Caco-2 (cell line): ENCODE results near the gene TBX21. TPM values are rescaled to one million over a fixed set of nuclear protein-coding genes. Genes with fewer than 3 reads are reported as not detected.
A peak's percentile ranks its signal among the peaks of the same experiment; 100 is the strongest.

Experiments used
- BruUV-seq: library from RNA; stranded (reverse); fragments of 400-500 nt; replicated peaks from 2 replicates; lab custom pipeline; 2021; lab: Mats Ljungman, UMichigan
- CTCF ChIA-PET: fragments of 300-600 bp; sonication (Branson Sonifier 250); formaldehyde crosslinking; loops from one replicate; lab custom pipeline; 2022; ENCODE audit warnings: antibody characterized with exemption; lab: Charles Lee
- POLR2A ChIA-PET: fragments of 300-600 bp; sonication (Branson Sonifier 250); formaldehyde crosslinking; loops from one replicate; lab custom pipeline; 2022; ENCODE audit warnings: antibody characterized with exemption; lab: Charles Lee
- DNase-seq, 2 experiments: peaks; one replicate each; pipeline versions ENCODE4 v3.0.0 to v3.0.0-alpha.2; 2020 to 2022
- H3K27me3 ChIP-seq: replicated peaks from 2 replicates; pipeline ENCODE4 v1.6.0; 2011; ENCODE audit warnings: low read length; ENCODE audit not compliant: control insufficient read depth, insufficient read depth
- H3K36me3 ChIP-seq: 2 replicates; pipeline ENCODE4 v1.5.1; 2011; ENCODE audit warnings: low read length; ENCODE audit not compliant: control insufficient read depth, insufficient read depth
- H3K4me1 ChIP-seq: fragments of 250-450 bp; sonication (Bioruptor Pico); 2 replicates; pipeline ENCODE4 v1.5.1; 2020; ENCODE audit warnings: mild to moderate bottlenecking
- H3K4me3 ChIP-seq: 2 replicates; pipeline ENCODE4 v1.5.1; 2011; ENCODE audit warnings: low read depth, mild to moderate bottlenecking, control low read depth, low read length
- H3K9me3 ChIP-seq: fragments of 250-450 bp; sonication (Bioruptor Pico); 2 replicates; pipeline ENCODE4 v1.5.1; 2020; ENCODE audit warnings: mild to moderate bottlenecking, moderate library complexity
- H3K27ac Mint-ChIP-seq: one replicate; pipeline ENCODE4 v1.8.0; 2022; ENCODE audit warnings: mixed read lengths; ENCODE audit not compliant: unreplicated experiment
- H3K27me3 Mint-ChIP-seq: one replicate; pipeline ENCODE4 v1.8.0; 2022; ENCODE audit warnings: mixed read lengths; ENCODE audit not compliant: insufficient read depth, unreplicated experiment
- H3K36me3 Mint-ChIP-seq: one replicate; pipeline ENCODE4 v1.8.0; 2022; ENCODE audit warnings: mild to moderate bottlenecking, mixed read lengths; ENCODE audit not compliant: insufficient read depth, unreplicated experiment
- H3K4me1 Mint-ChIP-seq: one replicate; pipeline ENCODE4 v1.8.0; 2022; ENCODE audit warnings: low read depth, mixed read lengths; ENCODE audit not compliant: unreplicated experiment
- H3K4me3 Mint-ChIP-seq: one replicate; pipeline ENCODE4 v1.8.0; 2022; ENCODE audit warnings: mild to moderate bottlenecking, moderate library complexity, mixed read lengths; ENCODE audit not compliant: unreplicated experiment
- H3K9me3 Mint-ChIP-seq: one replicate; pipeline ENCODE4 v1.8.0; 2022; ENCODE audit warnings: mixed read lengths; ENCODE audit not compliant: unreplicated experiment
- CTCF ChIP-seq, 2 experiments: fragments of 200-600 bp in 1 of 2; IDR thresholded peaks; 1 replicate in 1 of 2; 2 replicates in 1 of 2; pipeline versions ENCODE4 v1.5.1 to v1.8.0; 2011 to 2022; ENCODE audit warnings: antibody characterized with exemption in 1 of 2, control low read depth in 1 of 2, inconsistent platforms in 1 of 2, low read depth in 1 of 2, low read length in 1 of 2, mild to moderate bottlenecking in 1 of 2, moderate library complexity in 1 of 2; ENCODE audit not compliant: insufficient read depth in 1 of 2, severe bottlenecking in 1 of 2, unreplicated experiment in 1 of 2
- intact Hi-C: fragments of 100-400 bp; cut with micrococcal nuclease; formaldehyde crosslinking; loops from one replicate; pipeline ENCODE4 v1.10.0; 2022; ENCODE audit not compliant: unreplicated experiment
- total RNA-seq: library from RNA; stranded (reverse); gene quantifications from 2 replicates; pipeline ENCODE4 v1.2.3, GENCODE V29; 2022

The TBX21 gene
- total RNA-seq, 1 experiment from 2014 or later: not detected

- no peak for TF ChIP-seq CTCF (IDR thresholded peaks at IDR 0.05; ENCODE audit: insufficient read depth in 1 of 2, low read depth in 1 of 2, low read length in 1 of 2, severe bottlenecking in 1 of 2, unreplicated experiment in 1 of 2)
- no peaks in the 10 kb centered on the region for H3K9me3 ChIP-seq
- Mint-ChIP-seq H3K4me3 (no peak overlapping the region), H3K9me3 (no peaks in the 10 kb centered on the region), H3K36me3 (no peaks in the 10 kb centered on the region), H3K27ac (no peak overlapping the region), H3K27me3 (peaks cover 34% of the 10 kb centered on the region), H3K4me1 (peaks cover 7% of the 10 kb centered on the region)
- intact Hi-C loops: no loop called here
- no peaks in the 10 kb centered on the region for H3K36me3 ChIP-seq
- peaks cover 2% of the 10 kb centered on the region for H3K4me1 ChIP-seq
- ChIA-PET POLR2A (no interaction called here), CTCF (interaction anchor here (1.1 to 1.2 kb wide), 2 partner anchors 35 to 74 kb away, joined by 3 read pairs; partner anchors contain the start of gene TBKBP1)
- no TSS peak for BruUV-seq
- peak in 1 of 2 experiments; percentile 34 for DNase-seq
- peaks cover 5% of the 10 kb centered on the region for H3K27me3 ChIP-seq
- H3K4me3 ChIP-seq: no peak overlapping the region
These were observed 4.7 kb upstream of the TBX21 start for GRCh38 chr17:47728214-47728877.

DNA sequence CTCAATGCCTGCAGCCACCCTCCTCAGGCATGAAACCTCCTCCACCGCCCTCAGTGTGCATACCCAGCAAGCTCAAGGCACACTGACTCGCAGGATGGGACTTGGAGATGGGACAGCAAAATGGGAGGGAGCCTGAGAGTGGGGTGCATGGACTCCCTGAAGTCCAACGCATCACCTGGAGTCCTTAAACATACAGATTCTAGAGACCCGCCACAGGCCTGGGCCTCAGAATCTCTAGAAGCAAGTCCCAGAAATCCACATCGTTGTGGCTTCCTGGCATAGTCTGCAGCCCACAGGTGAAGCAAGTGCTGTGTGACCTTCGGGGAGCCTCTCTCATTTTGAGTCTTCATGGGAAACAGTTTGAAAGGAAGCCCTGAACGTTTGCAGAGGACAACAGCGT lies 3.6 kb upstream of the TBX21 start:
- ChIA-PET CTCF (interaction anchor here (1.2 to 1.5 kb wide), 2 partner anchors 11 to 32 kb away, joined by 4 to 7 read pairs; no protein-coding TSS in a partner anchor), POLR2A (interaction anchor here (0.5 kb wide), 1 partner anchor 32 kb away, joined by 3 read pairs; no protein-coding TSS in a partner anchor)
- Mint-ChIP-seq H3K9me3 (no peaks in the 10 kb centered on the region), H3K27ac (no peak overlapping the region), H3K4me1 (peaks cover 7% of the 10 kb centered on the region), H3K4me3 (no peak overlapping the region), H3K36me3 (no peaks in the 10 kb centered on the region), H3K27me3 (peaks cover 42% of the 10 kb centered on the region)
- BruUV-seq: no TSS peak
- Histone ChIP-seq H3K9me3 (no peaks in the 10 kb centered on the region), H3K27me3 (peaks cover 10% of the 10 kb centered on the region), H3K36me3 (no peaks in the 10 kb centered on the region), H3K4me3 (no peak overlapping the region), H3K4me1 (peaks cover 9% of the 10 kb centered on the region)
- DNase-seq: peak in 1 of 2 experiments; percentile 43
- TF ChIP-seq CTCF (IDR thresholded peaks at IDR 0.05; ENCODE audit: insufficient read depth in 1 of 2, low read depth in 1 of 2, low read length in 1 of 2, severe bottlenecking in 1 of 2, unreplicated experiment in 1 of 2): no peak
- intact Hi-C loops: no loop called here

DNA sequence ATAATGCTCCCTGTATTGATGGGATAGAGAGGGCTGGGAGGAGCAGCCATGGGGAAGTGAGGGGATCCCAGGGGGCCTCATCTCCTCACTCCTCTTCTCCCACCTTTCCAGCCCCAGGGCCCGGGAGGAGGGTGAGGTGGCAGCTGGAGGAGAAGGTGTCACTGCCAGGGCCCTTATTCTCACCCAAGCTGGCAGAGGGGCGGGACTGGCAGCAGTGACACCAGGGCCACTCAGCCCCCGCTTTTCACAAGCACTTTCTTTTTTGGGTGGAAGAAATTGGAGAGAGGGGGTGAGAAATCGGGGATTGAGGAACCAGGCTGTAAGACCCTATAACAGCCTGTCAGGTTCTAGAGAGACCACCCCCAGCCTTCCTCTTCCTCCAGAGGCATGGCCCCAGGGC lies 2.4 kb upstream of the TBX21 start:
- DNase-seq: peak in 1 of 2 experiments; percentile 33
- no peak overlapping the region for H3K4me3 ChIP-seq
- H3K36me3 Mint-ChIP-seq: no peaks in the 10 kb centered on the region
- H3K4me1 Mint-ChIP-seq: peaks cover 7% of the 10 kb centered on the region
- no peaks in the 10 kb centered on the region for H3K9me3 ChIP-seq
- TF ChIP-seq CTCF (IDR thresholded peaks at IDR 0.05; ENCODE audit: insufficient read depth in 1 of 2, low read depth in 1 of 2, low read length in 1 of 2, severe bottlenecking in 1 of 2, unreplicated experiment in 1 of 2): no peak
- peaks cover 44% of the 10 kb centered on the region for H3K27me3 Mint-ChIP-seq
- H3K9me3 Mint-ChIP-seq: no peaks in the 10 kb centered on the region
- CTCF ChIA-PET: no interaction called here
- peaks cover 18% of the 10 kb centered on the region for H3K27me3 ChIP-seq
- H3K36me3 ChIP-seq: no peaks in the 10 kb centered on the region
- no peak overlapping the region for H3K4me3 Mint-ChIP-seq
- intact Hi-C loops: no loop called here
- POLR2A ChIA-PET: no interaction called here
- no peak overlapping the region for H3K27ac Mint-ChIP-seq
- no TSS peak for BruUV-seq
- peaks cover 9% of the 10 kb centered on the region for H3K4me1 ChIP-seq
